ENCODE data around the gene SNED1. TPM values are rescaled to one million over a fixed set of nuclear protein-coding genes. Genes with fewer than 3 reads are reported as not detected.

SNED1 gene
- total RNA-seq, 1 experiment from 2014 or later: 0.76 TPM

- Mint-ChIP-seq H3K4me3 (ENCODE audit: low read depth, unreplicated experiment) (no peak overlapping the region), H3K4me1 (ENCODE audit: low read depth, unreplicated experiment) (peaks cover 11% of the 10 kb centered on the region), H3K36me3 (ENCODE audit: insufficient read depth, unreplicated experiment) (peaks cover 12% of the 10 kb centered on the region), H3K27me3 (ENCODE audit: unreplicated experiment) (peaks cover 11% of the 10 kb centered on the region), H3K27ac (ENCODE audit: unreplicated experiment) (no peak overlapping the region), H3K9me3 (ENCODE audit: low read depth, unreplicated experiment) (no peaks in the 10 kb centered on the region)
- CTCF ChIA-PET: no interaction called here
- BruUV-seq (replicated peaks): no TSS peak
- intact Hi-C loops (cut with micrococcal nuclease; ENCODE audit: unreplicated experiment): loop anchor here (10.0 kb wide), 1 partner anchor 81 kb away; no protein-coding TSS in a partner anchor
- no peak for TF ChIP-seq CTCF (IDR thresholded peaks at IDR 0.05; ENCODE audit: unreplicated experiment)
- no peak for DNase-seq
Measured at GRCh38 chr2:240995041-240996021, 3.1 kb upstream of the SNED1 start.

GRCh38 chr2:240996161-240996833 lies 2.1 kb upstream of the SNED1 start:
- CTCF ChIA-PET: no interaction called here
- no peak overlapping the region for H3K27ac Mint-ChIP-seq (ENCODE audit: unreplicated experiment)
- H3K27me3 Mint-ChIP-seq (ENCODE audit: unreplicated experiment): peaks cover 21% of the 10 kb centered on the region
- intact Hi-C loops (cut with micrococcal nuclease; ENCODE audit: unreplicated experiment): loop anchor here (10.0 kb wide), 1 partner anchor 81 kb away; no protein-coding TSS in a partner anchor
- H3K9me3 Mint-ChIP-seq (ENCODE audit: low read depth, unreplicated experiment): no peaks in the 10 kb centered on the region
- H3K4me1 Mint-ChIP-seq (ENCODE audit: low read depth, unreplicated experiment): peaks cover 11% of the 10 kb centered on the region
- no TSS peak for BruUV-seq (replicated peaks)
- no peak overlapping the region for H3K4me3 Mint-ChIP-seq (ENCODE audit: low read depth, unreplicated experiment)
- peaks cover 12% of the 10 kb centered on the region for H3K36me3 Mint-ChIP-seq (ENCODE audit: insufficient read depth, unreplicated experiment)
- no peak for DNase-seq
- no peak for TF ChIP-seq CTCF (IDR thresholded peaks at IDR 0.05; ENCODE audit: unreplicated experiment)

- Mint-ChIP-seq H3K36me3 (ENCODE audit: insufficient read depth, unreplicated experiment) (peaks cover 9% of the 10 kb centered on the region), H3K27me3 (ENCODE audit: unreplicated experiment) (peaks cover 26% of the 10 kb centered on the region), H3K4me1 (ENCODE audit: low read depth, unreplicated experiment) (peaks cover 7% of the 10 kb centered on the region), H3K9me3 (ENCODE audit: low read depth, unreplicated experiment) (no peaks in the 10 kb centered on the region), H3K4me3 (ENCODE audit: low read depth, unreplicated experiment) (no peak overlapping the region), H3K27ac (ENCODE audit: unreplicated experiment) (no peak overlapping the region)
- TF ChIP-seq CTCF (IDR thresholded peaks at IDR 0.05; ENCODE audit: unreplicated experiment): no peak
- intact Hi-C loops (cut with micrococcal nuclease; ENCODE audit: unreplicated experiment): loop anchor here (10.0 kb wide), 1 partner anchor 82 kb away; no protein-coding TSS in a partner anchor
- CTCF ChIA-PET: no interaction called here
- BruUV-seq (replicated peaks): no TSS peak
- DNase-seq: no peak
Measured at GRCh38 chr2:240996834-240997140, 1.6 kb upstream of the SNED1 start.

- Mint-ChIP-seq H3K27me3 (ENCODE audit: unreplicated experiment) (peaks cover 31% of the 10 kb centered on the region), H3K36me3 (ENCODE audit: insufficient read depth, unreplicated experiment) (peaks cover 6% of the 10 kb centered on the region), H3K9me3 (ENCODE audit: low read depth, unreplicated experiment) (no peaks in the 10 kb centered on the region), H3K27ac (ENCODE audit: unreplicated experiment) (no peak overlapping the region), H3K4me1 (ENCODE audit: low read depth, unreplicated experiment) (peaks cover 2% of the 10 kb centered on the region), H3K4me3 (ENCODE audit: low read depth, unreplicated experiment) (peak overlapping the region; percentile 66)
- no peak for DNase-seq
- CTCF ChIA-PET: no interaction called here
- intact Hi-C loops (cut with micrococcal nuclease; ENCODE audit: unreplicated experiment): loop anchor here (10.0 kb wide), 1 partner anchor 82 kb away; no protein-coding TSS in a partner anchor
- no peak for TF ChIP-seq CTCF (IDR thresholded peaks at IDR 0.05; ENCODE audit: unreplicated experiment)
- no TSS peak for BruUV-seq (replicated peaks)
Measured at GRCh38 chr2:240997141-240997855, 1.1 kb upstream of the SNED1 start.

All from Calu3 (cell line).